Measurements from ENCODE around the gene SAMSN1.

- TF ChIP-seq CTCF (IDR thresholded peaks at IDR 0.05 in 4 of 5, conservative IDR thresholded peaks at IDR 0.05 in 1 of 5) = no peak
- TF ChIP-seq POLR2A (IDR thresholded peaks at IDR 0.05) = no peak
Observed at GRCh38 chr21:14554948-14555347, 8.8 kb upstream of the SAMSN1 start.
